NOMO-1 (cell line): ENCODE results near the gene C2CD3.
A peak's percentile ranks its signal among the peaks of the same experiment; 100 is the strongest.
"Not testable (repeated sequence)": the region's sequence is repeated elsewhere in the genome, so short reads cannot be mapped to it uniquely, and the experiment has no call there.

Experiments used
- DNase-seq, 2 experiments: peaks; one replicate each; lab custom pipeline; 2025; ENCODE audit not compliant: unreplicated experiment in 2 of 2; lab: John Stamatoyannopoulos, UW

The C2CD3 gene

DNA sequence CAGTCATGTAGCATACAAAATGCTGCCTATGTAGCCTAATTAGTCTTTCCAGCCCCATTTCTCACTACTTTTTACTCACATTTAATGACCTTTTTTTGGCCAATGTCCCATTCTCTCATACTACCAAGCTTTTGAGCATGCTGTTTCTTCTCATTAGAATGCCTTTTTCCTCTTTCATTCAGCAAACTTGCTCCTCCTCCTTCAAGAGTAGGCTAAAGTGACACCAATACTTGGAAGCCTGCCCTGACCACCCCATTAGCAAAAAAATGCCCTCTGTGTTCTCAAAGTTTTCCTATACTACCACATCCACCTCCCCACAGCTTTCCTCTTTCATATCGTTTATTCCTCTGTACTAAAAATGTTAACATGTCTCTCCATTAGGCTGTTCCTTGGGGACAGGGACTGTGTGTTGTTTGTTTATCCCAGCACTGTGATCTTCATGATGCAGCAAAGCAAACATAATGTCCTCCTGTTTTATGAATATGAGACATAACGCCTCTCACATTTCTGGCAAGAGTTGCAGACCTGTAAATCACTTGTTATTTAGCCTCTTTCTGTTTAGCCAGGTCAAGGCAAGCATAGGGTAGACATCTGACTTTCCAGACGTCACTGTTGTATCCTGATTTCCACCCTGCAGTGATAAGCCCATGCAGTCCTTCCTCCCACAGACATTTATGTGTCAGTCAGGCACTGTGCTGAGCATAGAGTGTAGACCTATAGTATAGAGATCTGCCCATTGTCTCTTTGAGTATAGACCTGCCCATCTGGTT, 99.9 kb downstream of the C2CD3 start:
- DNase-seq, result no peak

DNA sequence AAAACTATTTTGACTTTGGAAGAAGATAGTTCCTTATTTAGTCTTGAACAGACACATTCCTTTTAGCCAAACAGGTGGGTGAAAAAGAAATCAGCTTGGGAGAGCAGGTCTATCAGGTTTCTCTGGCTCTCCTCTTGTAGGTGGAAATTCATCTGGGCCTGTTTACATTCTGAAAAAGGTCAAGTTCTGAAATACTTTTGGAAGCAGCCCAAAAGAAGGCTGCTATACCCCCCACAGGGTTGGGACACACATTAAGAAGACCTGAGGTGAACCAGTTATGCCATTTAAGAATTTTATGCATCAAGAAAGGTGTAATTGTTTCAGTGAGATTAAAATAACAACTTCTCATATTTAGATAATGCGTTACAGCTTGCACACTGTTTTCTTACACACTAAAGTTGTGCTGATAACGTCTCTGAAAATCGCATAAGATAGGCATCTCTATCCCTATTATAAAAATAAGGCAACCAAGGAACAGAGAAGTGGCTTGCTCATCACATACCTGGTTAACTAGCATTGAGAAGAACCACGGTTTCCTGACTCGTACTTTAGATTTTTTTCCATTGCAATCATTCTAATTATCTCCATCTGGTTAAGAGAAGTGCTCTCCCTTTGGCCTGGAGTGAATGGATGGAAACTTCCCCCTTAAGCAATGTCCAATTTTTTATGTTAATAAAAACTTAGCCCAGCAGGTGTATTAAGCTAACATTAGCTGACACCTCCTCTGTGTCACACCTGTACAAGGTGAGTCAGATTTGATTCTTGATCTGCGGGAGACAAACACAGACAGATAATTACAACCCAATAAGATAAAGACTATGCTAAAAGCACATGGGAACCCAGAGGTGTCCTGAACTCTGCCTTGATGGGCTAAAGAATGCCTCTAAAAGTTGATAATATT, 101.4 kb downstream of the C2CD3 start:
- no peak for DNase-seq

- not testable (repeated sequence) for DNase-seq
These were observed 104.1 kb downstream of the C2CD3 start for GRCh38 chr11:74066663-74067062.

DNA sequence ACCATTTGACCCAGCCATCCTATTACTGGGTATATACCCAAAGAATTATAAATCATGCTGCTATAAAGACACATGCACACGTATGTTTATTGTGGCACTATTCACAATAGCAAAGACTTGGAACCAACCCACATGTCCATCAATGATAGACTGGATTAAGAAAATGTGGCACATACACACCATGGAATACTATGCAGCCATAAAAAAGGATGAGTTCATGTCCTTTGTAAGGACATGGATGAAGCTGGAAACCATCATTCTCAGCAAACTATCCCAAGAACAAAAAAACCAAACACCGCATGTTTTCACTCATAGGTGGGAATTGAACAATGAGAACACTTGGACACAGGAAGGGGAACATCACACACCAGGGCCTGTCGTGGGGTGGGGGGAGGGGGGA, 105.3 kb downstream of the C2CD3 start:
- DNase-seq, result not testable (repeated sequence)

- DNase-seq, result peak in 1 of 2 experiments; percentile 1
These were observed 107.2 kb downstream of the C2CD3 start for GRCh38 chr11:74063628-74064027.

- not testable (repeated sequence) for DNase-seq
These were observed 109.2 kb downstream of the C2CD3 start for GRCh38 chr11:74061599-74061998.

GRCh38 chr11:74057249-74058151, 113.3 kb downstream of the C2CD3 start:
- DNase-seq, result no peak

DNA sequence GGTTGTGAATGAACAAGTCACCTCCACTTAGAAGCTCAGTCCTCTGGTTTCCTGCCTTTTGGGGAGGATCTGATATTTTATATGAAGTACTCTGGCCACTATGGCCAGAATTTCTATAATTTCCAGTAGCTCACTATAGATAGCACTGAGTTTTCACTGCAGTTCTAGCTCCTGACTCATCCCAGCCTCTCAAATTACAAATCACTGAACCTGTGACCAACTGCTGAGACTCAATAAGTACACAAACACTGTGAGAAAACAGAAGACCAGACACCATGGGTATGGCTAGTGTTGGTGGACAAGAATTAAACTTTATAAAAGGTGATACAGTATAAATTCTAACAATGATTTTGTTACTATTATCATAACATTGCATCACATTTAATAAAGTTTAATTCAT, 114.9 kb downstream of the C2CD3 start:
- DNase-seq, result no peak

DNA sequence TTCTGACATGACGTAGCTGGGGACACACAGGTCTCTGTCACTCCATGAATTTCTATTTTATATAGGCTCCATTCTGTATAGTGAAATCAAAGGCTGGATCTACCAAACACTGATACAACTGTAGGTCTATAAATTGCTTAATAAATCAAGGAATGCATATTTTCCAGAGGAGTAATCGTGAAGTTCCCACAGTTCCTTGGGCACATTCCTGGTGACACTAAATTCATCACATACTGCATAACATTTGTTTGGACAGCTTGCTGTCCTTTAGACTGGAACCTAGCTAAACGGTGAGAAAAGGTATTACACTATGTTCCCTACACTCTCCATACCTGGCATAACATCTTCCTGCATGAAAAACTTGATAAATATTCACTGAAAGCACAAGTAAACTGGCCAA, 120.3 kb downstream of the C2CD3 start:
- DNase-seq, result no peak

DNA sequence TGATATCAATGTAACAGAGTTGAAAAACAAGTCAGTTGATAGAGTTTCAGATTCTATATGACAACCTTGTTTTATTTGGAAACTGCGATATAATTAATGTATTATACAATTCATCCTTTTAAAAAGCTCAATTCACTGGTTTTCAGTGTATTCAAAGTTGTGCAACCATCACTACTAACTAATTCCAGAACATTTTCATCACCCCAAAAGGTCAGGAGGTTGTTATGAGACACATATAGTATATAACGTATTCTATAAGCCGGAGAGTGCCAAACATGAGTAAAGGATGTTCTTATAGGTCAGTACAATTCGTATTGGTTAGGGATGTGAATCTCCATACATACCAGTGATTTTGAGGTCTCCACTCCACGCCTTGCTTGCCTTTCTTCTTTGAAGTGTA, 121.8 kb downstream of the C2CD3 start:
- no peak for DNase-seq

DNA sequence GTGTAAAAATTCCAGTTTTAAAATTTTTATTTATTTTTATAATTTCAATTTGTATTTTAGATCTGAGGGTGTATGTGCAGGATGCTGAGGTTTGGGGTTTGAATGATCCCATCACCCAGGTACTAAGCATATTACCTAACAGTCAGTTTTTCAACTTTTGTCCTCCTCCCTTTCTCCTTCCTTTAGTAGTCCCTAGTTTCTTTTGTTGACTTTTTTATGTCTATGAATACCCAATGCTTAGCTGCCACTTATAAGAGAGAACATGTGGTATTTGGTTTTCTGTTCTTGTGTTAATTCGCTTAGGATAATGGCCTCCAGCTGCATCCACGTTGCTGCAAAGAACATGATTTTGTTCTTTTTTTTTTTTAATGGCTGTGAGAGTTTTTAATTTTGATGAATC, 126.3 kb downstream of the C2CD3 start:
- no peak for DNase-seq

DNA sequence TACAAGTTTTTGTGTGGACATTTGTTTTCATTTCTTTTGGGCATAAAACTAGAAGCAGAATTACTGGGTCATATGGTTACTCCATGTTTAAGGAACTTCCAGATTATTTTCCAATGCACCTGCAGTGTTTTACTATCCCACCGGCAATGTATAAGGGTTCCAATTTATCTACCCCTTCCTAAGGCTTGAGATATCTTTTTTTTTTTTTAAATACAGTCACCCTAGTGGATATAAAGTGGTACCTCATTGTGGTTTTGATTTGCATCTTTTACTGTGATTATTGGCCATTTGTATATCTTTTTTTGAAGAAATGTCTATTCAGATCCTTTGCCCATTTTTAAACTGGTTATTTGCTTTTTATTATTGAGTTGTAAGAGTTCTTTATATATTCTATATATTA, 127.4 kb downstream of the C2CD3 start:
- no peak for DNase-seq

- no peak for DNase-seq
These were observed 133.5 kb downstream of the C2CD3 start for GRCh38 chr11:74037309-74037708.

- DNase-seq, result no peak
These were observed 135.5 kb downstream of the C2CD3 start for GRCh38 chr11:74035264-74035663.

DNA sequence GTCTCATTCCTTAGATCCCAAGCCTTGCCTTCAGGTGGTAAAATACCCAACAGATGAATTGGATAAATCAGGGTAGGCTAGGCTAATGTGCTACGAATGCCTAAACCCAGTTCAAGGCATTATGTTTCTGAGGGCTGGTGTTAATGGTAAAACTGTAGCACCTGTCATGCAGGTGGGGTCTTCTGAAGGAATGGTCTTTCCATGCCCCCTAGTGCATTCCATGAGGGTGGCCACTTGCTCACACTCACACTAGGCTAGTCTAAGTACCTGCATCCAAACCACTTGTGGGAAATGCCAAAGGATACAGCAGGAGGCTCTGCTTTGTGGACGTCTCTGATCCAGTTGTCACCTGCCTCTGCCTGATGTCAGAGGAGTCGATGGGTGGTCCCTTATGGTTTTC, 137.8 kb downstream of the C2CD3 start:
- no peak for DNase-seq

- no peak for DNase-seq
These were observed 139.8 kb downstream of the C2CD3 start for GRCh38 chr11:74030723-74031676.

DNA sequence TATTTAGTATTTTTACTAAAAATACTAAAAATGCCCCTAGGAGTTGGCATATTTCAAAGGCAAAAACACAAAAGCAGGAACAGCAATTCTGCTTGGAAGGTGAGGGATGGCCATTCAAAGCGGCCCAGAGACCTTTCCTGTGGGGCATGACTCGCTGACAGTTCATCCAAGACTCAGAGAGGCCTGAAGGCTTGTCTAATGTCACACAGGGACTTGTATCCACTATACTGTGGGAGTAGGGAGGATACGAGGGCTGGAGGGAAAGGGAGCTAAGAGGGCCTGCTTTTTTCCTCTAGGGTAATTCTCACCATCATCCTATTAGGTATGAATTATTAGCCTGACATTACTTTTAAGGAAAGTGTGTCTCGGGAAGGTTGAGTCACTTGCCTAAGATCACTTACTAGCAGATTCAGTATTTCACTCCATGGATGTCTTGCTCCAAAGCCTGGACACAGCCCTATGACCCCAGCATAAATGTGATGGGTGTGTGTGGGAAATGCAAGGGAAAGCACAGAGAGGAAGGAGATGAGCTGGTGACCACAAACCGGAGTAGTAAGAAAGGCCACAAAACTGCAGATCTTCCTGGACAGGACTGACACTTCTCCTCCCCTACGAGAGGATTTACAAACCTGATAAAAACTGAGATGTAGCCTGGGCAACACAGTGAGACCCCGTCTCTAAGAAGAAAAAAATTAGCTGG, 145.2 kb downstream of the C2CD3 start:
- DNase-seq, result peak in 1 of 2 experiments; percentile 39

GRCh38 chr11:74024261-74025029, 146.4 kb downstream of the C2CD3 start:
- peak; percentile 9 to 45 for DNase-seq
